Measurements from ENCODE around the gene TAOK2. TPM values are rescaled to one million over a fixed set of nuclear protein-coding genes. Genes with fewer than 3 reads are reported as not detected.
"Not testable (repeated sequence)": the region's sequence is repeated elsewhere in the genome, so short reads cannot be mapped to it uniquely, and the experiment has no call there.

TAOK2 gene
- total RNA-seq, 1 donor from 2014 or later = 24.5 TPM

DNA sequence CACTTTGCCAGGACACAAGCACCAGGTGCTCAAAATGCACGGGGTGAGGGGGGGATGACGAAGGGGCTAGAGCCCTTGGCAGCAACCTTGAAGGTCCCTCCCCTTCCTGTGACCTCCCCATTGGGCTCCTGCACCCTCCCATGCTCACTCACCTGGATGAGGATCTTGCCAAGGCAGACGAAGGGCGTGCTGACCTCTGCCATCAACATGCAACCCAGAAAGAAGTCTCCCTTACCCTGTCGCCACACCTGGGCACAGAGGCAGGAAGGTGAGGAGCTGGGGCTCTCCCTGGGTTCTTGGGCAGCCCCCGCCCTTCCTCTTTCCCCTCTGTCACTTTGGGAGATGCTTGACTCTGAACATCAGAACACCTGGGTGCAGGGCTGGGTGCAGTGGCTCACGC is 51.9 kb downstream of the TAOK2 start:
- no peak for DNase-seq

DNA sequence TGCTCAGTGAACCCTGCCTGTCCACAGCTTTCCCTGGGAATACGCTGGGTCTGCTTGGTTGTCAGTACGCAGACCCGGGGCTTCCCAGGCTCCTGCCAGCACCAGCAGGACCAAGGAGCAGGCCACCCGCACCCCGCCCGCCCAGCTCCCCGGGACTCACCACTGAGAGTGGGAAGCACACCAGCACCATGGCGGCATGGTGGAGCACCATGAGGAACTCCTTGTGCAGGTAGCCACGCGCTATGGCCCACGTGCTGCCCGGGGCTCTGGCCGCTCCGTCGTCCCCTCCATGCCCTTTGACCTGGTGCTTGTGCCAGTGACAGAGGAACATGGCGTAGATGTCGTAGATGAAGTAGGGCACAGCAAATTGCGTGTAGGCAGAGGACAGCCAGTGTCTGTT is 52.8 kb downstream of the TAOK2 start:
- no peak for DNase-seq

DNA sequence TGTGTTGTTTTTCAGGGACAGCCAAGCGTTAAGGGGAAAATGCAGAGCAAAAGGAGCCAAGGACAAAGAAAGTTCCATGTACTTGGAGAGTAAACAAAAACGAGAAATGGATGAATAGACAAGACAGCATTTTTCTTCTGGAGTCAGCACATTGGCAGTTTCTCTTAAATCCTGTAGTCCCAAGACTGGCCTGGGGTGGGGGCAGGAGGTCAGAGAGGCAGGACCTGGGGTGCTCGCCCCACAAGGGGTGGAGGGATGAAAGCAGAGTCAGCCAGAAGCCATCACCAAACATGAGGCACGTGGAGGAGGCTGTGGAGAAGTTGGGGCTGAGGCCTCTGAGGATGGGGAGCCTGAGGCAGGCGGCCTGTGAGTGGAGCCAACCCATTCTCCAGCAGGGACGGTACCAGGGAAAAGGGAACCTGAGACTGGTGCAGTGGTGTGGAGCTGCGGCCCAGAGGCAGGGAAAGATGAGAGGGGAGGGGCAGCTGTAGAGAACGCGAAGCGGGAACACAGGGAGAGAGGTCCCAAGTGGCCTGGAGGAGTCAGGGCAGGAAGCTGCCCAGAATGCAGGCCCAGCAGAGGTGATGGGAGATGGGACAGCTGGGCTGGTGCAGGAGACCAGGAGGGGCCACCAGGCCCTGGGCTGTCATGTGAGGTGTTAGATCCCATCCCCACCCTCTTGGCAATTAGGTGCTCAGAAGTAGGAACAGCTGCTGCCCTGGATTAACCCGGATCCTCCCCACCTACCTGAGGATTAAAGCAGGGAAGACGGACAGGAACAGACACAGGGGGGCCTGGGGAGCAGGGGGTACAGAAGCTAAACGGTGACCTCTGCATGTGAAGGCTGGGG is 54.1 kb downstream of the TAOK2 start:
- DNase-seq = no peak

DNA sequence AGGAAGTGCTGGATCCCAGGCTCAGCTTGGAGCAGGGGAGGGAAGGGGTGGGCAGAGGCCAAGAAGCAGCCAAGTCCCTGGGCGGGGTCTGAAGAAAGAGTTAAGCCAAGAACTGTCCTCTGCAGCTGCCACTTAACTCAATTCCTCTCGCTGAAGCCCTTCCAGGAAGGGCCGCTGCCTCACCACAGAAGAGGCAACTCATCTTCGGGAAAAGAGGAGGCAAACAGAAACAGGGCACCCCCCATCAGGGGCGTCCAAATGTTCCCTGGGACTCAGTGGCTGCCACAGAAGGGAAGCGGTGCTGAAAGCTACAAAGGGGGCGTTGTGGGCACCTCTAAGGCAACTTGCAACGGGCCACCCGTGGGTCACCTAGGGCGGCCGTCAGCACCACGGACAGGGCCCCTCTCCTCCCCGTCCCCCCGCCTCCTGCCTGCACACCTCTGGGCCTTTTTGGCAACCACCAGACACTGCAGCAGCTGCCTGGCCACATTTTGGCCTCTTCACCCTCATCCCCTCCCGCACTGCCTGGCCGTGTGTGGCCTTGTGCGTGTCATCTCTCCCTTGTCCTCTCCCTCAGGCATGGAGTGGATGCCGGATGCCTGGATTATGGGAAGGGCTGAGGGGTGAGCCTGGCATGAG is 54.9 kb downstream of the TAOK2 start:
- no peak for DNase-seq

DNA sequence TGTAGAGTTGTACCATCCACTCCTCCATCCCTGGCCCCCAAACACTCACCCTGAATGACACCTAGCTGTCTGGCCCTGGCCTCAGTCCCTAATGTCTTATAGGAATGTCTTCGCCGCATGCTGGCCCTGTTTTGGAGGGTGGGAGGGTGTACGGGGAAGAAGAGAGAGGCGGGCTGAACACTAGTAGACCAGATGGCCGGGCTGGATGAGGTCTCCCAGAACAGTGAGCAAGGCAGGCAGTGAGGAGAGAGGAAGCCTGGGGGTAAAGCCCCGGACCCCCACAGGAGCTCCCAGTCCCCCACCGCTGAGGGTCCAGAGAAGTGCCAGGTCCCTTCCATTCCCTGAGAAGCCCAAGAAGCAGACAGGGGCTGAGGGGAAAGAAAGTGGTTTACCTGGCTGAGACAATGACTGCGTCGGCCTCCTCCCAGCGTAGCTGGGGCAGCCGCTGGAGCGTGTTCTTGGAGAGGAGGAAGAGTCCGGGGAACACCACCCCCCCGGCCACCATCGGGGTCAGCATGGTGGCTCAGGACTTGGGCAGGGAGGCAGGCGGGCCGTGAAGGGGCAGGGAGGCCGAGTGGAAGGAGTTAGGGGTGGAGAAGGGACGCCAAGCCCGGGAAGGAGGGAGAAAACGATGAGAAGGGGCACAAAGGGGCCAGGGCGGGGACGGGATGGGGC is 56.5 kb downstream of the TAOK2 start:
- no peak for DNase-seq

DNA sequence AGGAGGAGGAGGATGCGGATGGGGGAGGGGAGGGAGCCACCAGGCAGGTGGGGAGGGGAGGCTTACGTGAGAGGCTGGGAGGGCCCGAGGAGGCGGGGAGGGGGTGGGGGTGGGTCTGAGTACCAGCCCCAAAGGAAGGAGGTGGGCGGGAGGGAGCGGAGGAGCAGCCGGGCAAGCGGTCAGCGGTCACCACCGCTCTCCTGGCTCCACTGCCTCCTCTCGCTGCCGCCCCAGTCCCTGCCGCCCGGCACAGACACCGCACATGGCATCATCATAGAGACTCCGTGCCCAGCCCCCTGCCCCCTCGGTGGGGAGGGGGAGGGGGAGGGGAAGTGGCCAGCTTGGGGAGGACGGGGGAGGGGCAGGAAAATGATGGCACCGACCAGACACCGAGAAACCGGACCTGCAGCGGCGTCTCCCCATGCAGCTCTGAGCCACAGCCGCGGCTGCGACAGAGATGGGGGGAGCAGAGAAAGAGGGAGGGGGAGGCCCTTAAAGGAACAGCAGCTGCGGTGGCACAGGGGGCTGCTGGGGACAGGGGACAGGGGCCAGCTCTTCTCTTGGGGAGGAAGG is 57.3 kb downstream of the TAOK2 start, which contains the start of gene TLCD3B:
TSS of gene TLCD3B (minus strand) at position 431 of the 573 bp plus-strand sequence. CDS start 744 bp downstream, outside the sequence.
- no peak for DNase-seq

DNA sequence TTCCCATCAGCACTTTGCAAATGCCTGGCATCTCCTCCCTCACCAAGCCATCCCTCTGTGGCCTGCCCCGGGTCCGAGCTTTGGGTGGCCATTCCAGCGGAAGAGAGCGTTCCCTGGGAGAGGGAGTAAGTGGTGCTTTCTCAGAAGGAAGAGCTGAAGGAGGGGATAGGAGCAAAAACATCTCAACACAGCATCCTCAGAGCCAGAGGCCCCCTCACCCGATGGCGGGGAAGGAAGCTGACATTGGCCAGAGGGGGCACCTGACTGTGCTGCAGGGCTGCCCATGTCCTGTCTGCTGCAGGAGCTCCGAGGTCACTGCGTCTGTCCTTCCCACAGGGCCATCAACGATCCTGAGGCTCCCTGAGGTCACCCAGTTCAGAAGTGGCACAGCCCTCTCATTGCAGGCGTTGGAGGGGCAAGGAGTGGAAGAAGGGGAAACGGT is 57.8 kb downstream of the TAOK2 start:
- no peak for DNase-seq

DNA sequence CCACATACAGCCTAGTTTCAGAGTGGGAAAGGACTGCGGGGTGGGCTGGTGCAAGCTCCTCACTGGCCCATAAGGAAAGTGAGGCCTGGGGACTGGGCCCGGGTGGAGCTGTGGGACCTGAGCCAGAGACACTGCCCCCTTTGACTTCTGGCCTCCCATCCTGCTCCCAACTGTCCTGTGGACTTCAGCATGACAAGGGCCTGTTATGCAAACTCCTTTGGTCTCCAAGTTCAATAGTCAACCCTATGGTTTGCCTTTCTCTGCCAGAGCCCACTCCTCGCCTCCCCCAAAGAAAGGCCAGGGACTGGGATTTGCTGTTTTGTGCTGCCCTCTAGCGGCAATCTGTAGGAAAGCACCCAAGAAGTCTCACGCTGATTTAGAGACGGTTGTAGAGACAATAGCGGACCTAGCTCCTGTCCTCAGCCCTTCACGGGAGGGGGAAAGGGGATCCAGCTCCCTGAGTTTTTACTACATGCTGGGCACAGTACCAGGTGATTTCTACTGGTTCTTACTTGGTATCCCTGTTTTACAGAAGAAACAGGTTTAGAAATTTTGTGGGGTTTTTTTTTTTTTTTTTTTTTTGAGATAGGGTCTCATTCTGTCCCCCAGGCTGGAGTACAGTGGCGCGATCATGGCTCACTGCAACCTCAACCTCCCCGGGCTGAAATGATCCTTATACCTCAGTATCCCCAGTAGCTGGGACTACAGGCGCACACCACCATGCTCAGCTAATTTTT is 58.6 kb downstream of the TAOK2 start:
- DNase-seq = no peak

DNA sequence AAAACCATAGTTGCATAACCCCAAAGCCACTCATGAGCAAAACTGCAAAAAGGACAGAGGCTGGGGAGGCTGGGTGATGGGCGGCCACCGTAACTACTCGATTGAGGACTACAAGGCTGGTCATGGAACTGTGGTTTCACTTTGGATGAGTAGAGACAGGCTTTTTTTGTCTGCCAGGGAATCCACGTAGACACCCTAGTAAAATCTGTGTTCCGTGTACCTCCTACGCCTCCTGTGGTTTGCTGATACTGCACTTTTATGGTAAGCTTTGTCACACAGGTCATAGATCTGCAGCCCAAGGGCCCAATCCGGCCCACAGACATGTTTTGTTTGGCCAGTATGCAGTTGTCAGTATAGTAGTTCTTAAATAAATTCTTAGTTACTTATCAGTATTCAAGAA is 59.6 kb downstream of the TAOK2 start:
- no peak for DNase-seq

DNA sequence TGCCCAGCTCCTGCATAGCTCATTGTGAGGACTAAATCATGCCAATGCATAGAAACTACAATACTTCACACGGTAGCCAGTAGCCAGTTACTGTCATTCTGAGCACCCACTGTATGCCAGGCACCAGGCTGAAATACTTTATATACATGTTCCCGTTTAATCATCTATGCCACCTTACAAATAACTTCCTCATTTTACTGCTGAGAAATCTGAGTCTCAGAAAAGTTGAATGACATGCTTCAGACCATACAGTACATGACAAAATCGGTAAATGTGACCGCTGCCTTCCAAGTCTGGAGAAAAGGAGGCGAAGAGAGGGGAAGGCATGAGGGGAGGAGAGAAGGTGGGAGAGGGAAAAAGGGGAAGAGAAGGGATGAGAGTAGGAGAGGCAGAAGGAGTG is 66.6 kb downstream of the TAOK2 start:
- DNase-seq = no peak

DNA sequence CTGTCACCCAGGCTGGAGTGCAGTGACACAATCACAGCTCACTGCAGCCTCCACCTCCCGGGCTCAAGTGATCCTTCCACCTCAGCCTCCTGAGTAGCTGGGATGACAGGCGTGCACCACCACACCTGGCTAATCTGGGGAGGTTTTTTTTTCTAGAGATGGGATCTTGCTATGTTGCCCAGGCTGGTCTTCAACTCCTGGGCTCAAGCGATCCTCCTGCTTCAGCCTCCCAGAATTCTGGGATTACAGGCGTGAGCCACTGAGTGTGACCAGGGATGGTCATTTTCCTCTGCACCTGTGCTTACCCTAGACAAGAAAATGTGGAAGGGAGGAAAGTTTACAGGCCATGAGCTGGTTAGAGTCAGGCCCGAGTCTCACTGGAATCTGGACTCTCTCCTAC is 67.0 kb downstream of the TAOK2 start:
- not testable (repeated sequence) for DNase-seq

DNA sequence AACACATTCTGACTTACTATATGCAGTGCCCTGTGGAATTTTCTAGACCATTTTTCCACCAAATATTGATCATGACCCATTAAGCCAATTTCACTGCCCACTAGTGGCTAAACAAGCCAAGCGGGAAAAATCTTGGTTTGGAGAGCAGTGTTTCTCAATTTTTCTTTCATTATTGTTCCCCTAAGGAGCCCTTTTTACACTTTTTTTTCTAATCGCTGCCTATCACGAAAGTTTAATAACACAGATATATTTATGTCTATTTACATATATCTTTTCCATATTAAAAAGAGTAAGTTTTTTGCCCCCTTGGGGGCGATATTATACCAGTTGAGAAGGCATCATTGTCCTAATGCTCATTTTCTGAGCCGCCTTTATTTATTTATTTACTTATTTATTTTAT is 68.2 kb downstream of the TAOK2 start:
- DNase-seq = no peak

Other genes starting within 250 kb of the TAOK2 start
- 0.99 TPM for gene C16orf54, start 227.9 kb upstream of the TAOK2 start, total RNA-seq
- not detected for gene ZG16, start 195.6 kb upstream of the TAOK2 start, total RNA-seq
- gene KIF22, start 183.1 kb upstream of the TAOK2 start, total RNA-seq = 40.7 TPM
- 93.1 TPM for gene MAZ, start 167.3 kb upstream of the TAOK2 start, total RNA-seq
- 3.6 TPM for gene PRRT2, start 161.7 kb upstream of the TAOK2 start, total RNA-seq
- gene PAGR1, start 157.7 kb upstream of the TAOK2 start, total RNA-seq = 19.3 TPM
- gene MVP, start 153.4 kb upstream of the TAOK2 start, total RNA-seq = 24.9 TPM
- 31.1 TPM for gene CDIPT, start 110.6 kb upstream of the TAOK2 start, total RNA-seq
- gene SEZ6L2, start 74.3 kb upstream of the TAOK2 start, total RNA-seq = 2.9 TPM
- gene ASPHD1, start 73.4 kb upstream of the TAOK2 start, total RNA-seq = 0.39 TPM
- gene KCTD13, start 47.6 kb upstream of the TAOK2 start, total RNA-seq = 6.9 TPM
- gene TMEM219, start 11.8 kb upstream of the TAOK2 start, total RNA-seq = 30.3 TPM
- 11.4 TPM for gene HIRIP3, start 21.7 kb downstream of the TAOK2 start, total RNA-seq
- 22.3 TPM for gene INO80E, start 22.4 kb downstream of the TAOK2 start, total RNA-seq
- gene DOC2A, start 37.2 kb downstream of the TAOK2 start, total RNA-seq = 1.5 TPM
- not detected for gene C16orf92, start 49.3 kb downstream of the TAOK2 start, total RNA-seq
- gene TLCD3B, start 57.4 kb downstream of the TAOK2 start, total RNA-seq = not detected
- 345 TPM for gene ALDOA, start 91.9 kb downstream of the TAOK2 start, total RNA-seq
- 53.1 TPM for gene PPP4C, start 102.1 kb downstream of the TAOK2 start, total RNA-seq
- gene TBX6, start 118.1 kb downstream of the TAOK2 start, total RNA-seq = 0.20 TPM
- 22.4 TPM for gene YPEL3, start 122.3 kb downstream of the TAOK2 start, total RNA-seq
- gene GDPD3, start 139.7 kb downstream of the TAOK2 start, total RNA-seq = 4.6 TPM
- gene MAPK3, start 149.4 kb downstream of the TAOK2 start, total RNA-seq = 13.3 TPM
- gene CORO1A, start 209.7 kb downstream of the TAOK2 start, total RNA-seq = 16.0 TPM
- gene BOLA2B, start 219.8 kb downstream of the TAOK2 start, total RNA-seq = 6.1 TPM
- 7.3 TPM for gene SLX1A, start 220.0 kb downstream of the TAOK2 start, total RNA-seq
- gene SULT1A3, start 225.4 kb downstream of the TAOK2 start, total RNA-seq = 3.1 TPM